Keratinocyte (primary cell): ENCODE data around the gene SMTNL1. TPM values are rescaled to one million over a fixed set of nuclear protein-coding genes. Genes with fewer than 3 reads are reported as not detected.

Experiments used
- DNase-seq: peaks from one replicate; pipeline ENCODE4 v3.0.0-alpha.2; 2011; ENCODE audit warnings: low read depth, missing footprints, low spot score
- FAIRE-seq: peaks from 2 replicates; lab custom pipeline; 2011; peaks lifted over from hg19 to GRCh38; lab: Jason Lieb, UNC
- H2AFZ ChIP-seq: 2 replicates; pipeline ENCODE4 v1.6.0; 2012; ENCODE audit warnings: low read length, control low read depth, inconsistent platforms; ENCODE audit not compliant: control insufficient read depth
- H3K27ac ChIP-seq: 2 replicates; pipeline ENCODE4 v1.5.1; 2011; ENCODE audit warnings: low read length; ENCODE audit not compliant: control insufficient read depth, insufficient read depth
- H3K27me3 ChIP-seq: 3 replicates; pipeline ENCODE4 v1.6.0; 2011; ENCODE audit warnings: low read length; ENCODE audit not compliant: control insufficient read depth, insufficient read depth; ENCODE audit errors: extremely low read depth
- H3K36me3 ChIP-seq, 2 experiments: 2 replicates in 1 of 2; 3 replicates in 1 of 2; pipeline ENCODE4 v1.5.1; 2011; ENCODE audit warnings: low read length in 2 of 2, mild to moderate bottlenecking in 1 of 2; ENCODE audit not compliant: control insufficient read depth in 2 of 2, insufficient read depth in 2 of 2; ENCODE audit errors: extremely low read depth in 1 of 2
- H3K4me1 ChIP-seq: 3 replicates; pipeline ENCODE4 v1.5.1; 2011; ENCODE audit warnings: low read length; ENCODE audit not compliant: control insufficient read depth, insufficient read depth; ENCODE audit errors: extremely low read depth
- H3K4me2 ChIP-seq: 3 replicates; pipeline ENCODE4 v1.6.0; 2011; ENCODE audit warnings: low read depth, low read length; ENCODE audit not compliant: control insufficient read depth, insufficient read depth; ENCODE audit errors: extremely low read depth
- H3K4me3 ChIP-seq, 3 experiments: fragments of 200-600 bp in 1 of 3; sonication (generic) in 1 of 3; 2 replicates in 2 of 3; 3 replicates in 1 of 3; pipeline ENCODE4 v1.5.1; 2011 to 2016; ENCODE audit warnings: low read length in 3 of 3, mild to moderate bottlenecking in 3 of 3, control low read depth in 2 of 3, inconsistent platforms in 1 of 3, low read depth in 1 of 3, mixed read lengths in 1 of 3, mixed run types in 1 of 3, moderate library complexity in 1 of 3; ENCODE audit not compliant: control insufficient read depth in 2 of 3, insufficient read depth in 2 of 3; ENCODE audit errors: extremely low read depth in 1 of 3
- H3K79me2 ChIP-seq: 2 replicates; pipeline ENCODE4 v1.6.0; 2012; ENCODE audit warnings: low read length; ENCODE audit not compliant: control insufficient read depth, insufficient read depth
- H3K9ac ChIP-seq: 3 replicates; pipeline ENCODE4 v1.6.0; 2011; ENCODE audit warnings: low read length; ENCODE audit not compliant: control insufficient read depth, insufficient read depth; ENCODE audit errors: extremely low read depth
- H3K9me1 ChIP-seq: 3 replicates; pipeline ENCODE4 v1.6.0; 2011; ENCODE audit warnings: low read length; ENCODE audit not compliant: control insufficient read depth, insufficient read depth; ENCODE audit errors: extremely low read depth
- H3K9me3 ChIP-seq: 2 replicates; pipeline ENCODE4 v1.5.1; 2012; ENCODE audit warnings: low read depth, low read length; ENCODE audit not compliant: control insufficient read depth
- H4K20me1 ChIP-seq: 3 replicates; pipeline ENCODE4 v1.6.0; 2011; ENCODE audit warnings: low read length; ENCODE audit not compliant: control insufficient read depth, insufficient read depth; ENCODE audit errors: extremely low read depth
- CTCF ChIP-seq, 3 experiments: IDR thresholded peaks in 1 of 3; conservative IDR thresholded peaks in 1 of 3; optimal IDR thresholded peaks in 1 of 3; 2 replicates in 2 of 3; 3 replicates in 1 of 3; pipeline versions ENCODE3 to v1.5.1; 2011; ENCODE audit warnings: low read length in 3 of 3, mild to moderate bottlenecking in 3 of 3, moderate library complexity in 2 of 3, control low read depth in 1 of 3, inconsistent platforms in 1 of 3; ENCODE audit not compliant: insufficient read depth in 2 of 3; ENCODE audit errors: extremely low read depth in 1 of 3
- EZH2 ChIP-seq: IDR thresholded peaks from one replicate; pipeline ENCODE4 v1.6.1; 2012; ENCODE audit warnings: inconsistent platforms, mild to moderate bottlenecking, low read length, moderate library complexity
- dilution Hi-C: fragments of 300-500 bp; cut with MboI; formaldehyde crosslinking; loops from one replicate; pipeline ENCODE4 v1.7.0; 2020; ENCODE audit warnings: low sequenced_read_pairs; ENCODE audit not compliant: extremely low pct_ligation_motif_present
- polyA plus RNA-seq, 5 experiments: library from polyadenylated mRNA; depleted of rRNA in 3 of 5; stranded (reverse) in 3 of 5; stranded (forward) in 1 of 5; unstranded in 1 of 5; fragments of >200 nt; gene quantifications; 1 replicate in 1 of 5; 2 replicates in 3 of 5; 3 replicates in 1 of 5; pipeline versions ENCODE4 v1.2.1 to v1.2.3, GENCODE V29; 2011 to 2012; ENCODE audit warnings: missing spikeins in 2 of 5, low read depth in 1 of 5, low replicate concordance in 1 of 5

SMTNL1 gene
- polyA plus RNA-seq, 1 donor (not counting 4 experiments of a cell fraction or from before 2014, with no cell fraction given) = not detected

GRCh38 chr11:57511741-57512430, 25.5 kb upstream of the SMTNL1 start:
- dilution Hi-C loops = no loop called here

GRCh38 chr11:57512646-57513451, 24.5 kb upstream of the SMTNL1 start:
- Histone ChIP-seq H3K36me3 (no peaks in the 10 kb centered on the region), H4K20me1 (no peaks in the 10 kb centered on the region), H3K4me1 (peaks cover 4% of the 10 kb centered on the region), H3K9me1 (no peaks in the 10 kb centered on the region), H3K9me3 (no peaks in the 10 kb centered on the region), H3K27me3 (peaks cover 23% of the 10 kb centered on the region), H3K79me2 (no peaks in the 10 kb centered on the region), H3K4me3 (no peak overlapping the region), H2AFZ (no peak overlapping the region), H3K9ac (no peak overlapping the region), H3K4me2 (no peak overlapping the region), H3K27ac (no peak overlapping the region)
- no peak for DNase-seq
- TF ChIP-seq EZH2 (no peak), CTCF (optimal IDR thresholded peaks at IDR 0.05 in 1 of 3, IDR thresholded peaks at IDR 0.05 in 1 of 3, conservative IDR thresholded peaks at IDR 0.05 in 1 of 3; ENCODE audit: extremely low read depth in 1 of 3, insufficient read depth in 2 of 3, low read length in 3 of 3) (no peak)
- no peak for FAIRE-seq
- dilution Hi-C loops = no loop called here

More at GRCh38 chr11:57511741-57512430, 25.5 kb upstream of the SMTNL1 start:
- FAIRE-seq (no peak), DNase-seq (no peak)
- H3K9me1 ChIP-seq = no peaks in the 10 kb centered on the region
- TF ChIP-seq CTCF (optimal IDR thresholded peaks at IDR 0.05 in 1 of 3, IDR thresholded peaks at IDR 0.05 in 1 of 3, conservative IDR thresholded peaks at IDR 0.05 in 1 of 3; ENCODE audit: extremely low read depth in 1 of 3, insufficient read depth in 2 of 3, low read length in 3 of 3) (no peak), EZH2 (no peak)
- H3K36me3 ChIP-seq = no peaks in the 10 kb centered on the region
- H3K4me3 ChIP-seq = no peak overlapping the region
- no peak overlapping the region for H2AFZ ChIP-seq
- peaks cover 4% of the 10 kb centered on the region for H3K4me1 ChIP-seq
- H3K27ac ChIP-seq = no peak overlapping the region
- H3K27me3 ChIP-seq = peaks cover 23% of the 10 kb centered on the region
- H3K79me2 ChIP-seq = no peaks in the 10 kb centered on the region
- no peaks in the 10 kb centered on the region for H4K20me1 ChIP-seq
- H3K4me2 ChIP-seq = no peak overlapping the region
- H3K9ac ChIP-seq = no peak overlapping the region
- no peaks in the 10 kb centered on the region for H3K9me3 ChIP-seq
